ENCODE results near the gene MYBPHL. TPM values are rescaled to one million over a fixed set of nuclear protein-coding genes. Genes with fewer than 3 reads are reported as not detected.

The MYBPHL gene
- total and polyA plus RNA-seq, 2 of the 13 experiments (the other 11 are each of a cell fraction or from before 2014, with no cell fraction given) = 3.7 to 3.8 TPM

DNA sequence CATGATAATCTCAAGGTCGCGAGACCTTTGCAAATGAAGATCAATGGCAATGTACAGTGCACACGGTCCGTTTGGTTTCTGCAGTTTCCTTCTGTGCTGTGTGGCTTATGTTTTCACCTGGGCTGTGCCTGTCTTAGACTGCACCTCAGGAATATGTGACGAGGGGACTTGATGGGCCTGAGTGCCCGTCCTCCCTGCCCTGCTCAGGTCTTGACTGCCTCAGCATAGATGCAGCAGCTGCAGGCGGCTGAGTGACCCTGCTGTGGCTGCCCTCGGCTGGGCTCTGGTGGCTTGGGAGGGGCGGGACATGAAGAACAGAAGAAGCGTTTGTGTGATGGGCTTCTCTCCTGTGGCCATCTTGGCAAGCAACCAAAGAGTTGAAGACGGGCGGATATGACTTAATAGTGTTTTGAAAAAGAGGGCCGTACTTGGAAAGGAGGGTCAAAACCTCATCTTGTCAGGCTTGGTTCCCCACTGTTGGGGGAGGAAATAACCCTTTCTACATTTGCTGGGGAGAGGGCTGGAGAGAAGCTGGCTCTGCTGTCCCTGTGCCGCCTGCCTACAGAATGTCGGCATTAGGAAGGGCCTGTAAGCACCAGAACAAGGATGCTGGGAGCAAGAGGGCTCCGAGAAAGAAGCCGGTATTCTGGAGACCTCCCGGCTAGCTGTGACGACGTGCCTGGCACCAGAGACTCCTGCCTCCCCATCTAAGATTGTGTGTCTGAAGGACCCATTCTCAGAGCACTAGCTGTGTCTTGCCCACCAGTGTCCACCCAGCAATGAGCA, 7.1 kb downstream of the MYBPHL start (continued):
- TF ChIP-seq, protein P1, sequence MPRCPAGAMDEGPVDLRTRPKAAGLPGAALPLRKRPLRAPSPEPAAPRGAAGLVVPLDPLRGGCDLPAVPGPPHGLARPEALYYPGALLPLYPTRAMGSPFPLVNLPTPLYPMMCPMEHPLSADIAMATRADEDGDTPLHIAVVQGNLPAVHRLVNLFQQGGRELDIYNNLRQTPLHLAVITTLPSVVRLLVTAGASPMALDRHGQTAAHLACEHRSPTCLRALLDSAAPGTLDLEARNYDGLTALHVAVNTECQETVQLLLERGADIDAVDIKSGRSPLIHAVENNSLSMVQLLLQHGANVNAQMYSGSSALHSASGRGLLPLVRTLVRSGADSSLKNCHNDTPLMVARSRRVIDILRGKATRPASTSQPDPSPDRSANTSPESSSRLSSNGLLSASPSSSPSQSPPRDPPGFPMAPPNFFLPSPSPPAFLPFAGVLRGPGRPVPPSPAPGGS (CRISPR knock-in tag; IDR thresholded peaks at IDR 0.05) = 0 out of 2 replicates have a peak, but pooled peaks have one; percentile 30
- TF ChIP-seq RFXAP (CRISPR knock-in tag; IDR thresholded peaks at IDR 0.05; ENCODE audit: borderline replicate concordance) (no peak), MXD4 (CRISPR knock-in tag; IDR thresholded peaks at IDR 0.05) (no peak), ZNF33B (CRISPR knock-in tag; IDR thresholded peaks at IDR 0.05) (no peak), MEIS1 (CRISPR knock-in tag; IDR thresholded peaks at IDR 0.05; ENCODE audit: borderline replicate concordance) (no peak), PHB2 (IDR thresholded peaks at IDR 0.05; ENCODE audit: partially characterized antibody) (no peak), KDM2A (CRISPR knock-in tag; IDR thresholded peaks at IDR 0.05; ENCODE audit: borderline replicate concordance, low read depth) (peak; percentile 33; the same call in 1 of the 2 replicates), ZNF510 (CRISPR knock-in tag; IDR thresholded peaks at IDR 0.05; ENCODE audit: low read depth) (no peak), JARID2 (CRISPR knock-in tag; IDR thresholded peaks at IDR 0.05; ENCODE audit: insufficient replicate concordance) (no peak), CCAR2 (optimal IDR thresholded peaks at IDR 0.05; ENCODE audit: low read depth, low read length) (no peak), ZFP36L2 (CRISPR knock-in tag; IDR thresholded peaks at IDR 0.05) (no peak), ZNF34 (CRISPR knock-in tag; IDR thresholded peaks at IDR 0.05; ENCODE audit: borderline replicate concordance) (no peak), SETDB1 (CRISPR knock-in tag; IDR thresholded peaks at IDR 0.05; ENCODE audit: borderline replicate concordance) (no peak), SCMH1 (CRISPR knock-in tag; IDR thresholded peaks at IDR 0.05; ENCODE audit: borderline replicate concordance) (no peak), ZNF557 (CRISPR knock-in tag; IDR thresholded peaks at IDR 0.05) (no peak), LCORL (IDR thresholded peaks at IDR 0.05) (no peak), LCORL (CRISPR knock-in tag; IDR thresholded peaks at IDR 0.05) (no peak; the same call in 1 of the 2 replicates), NRL (CRISPR knock-in tag; IDR thresholded peaks at IDR 0.05; ENCODE audit: borderline replicate concordance) (no peak), BRCA1 (CRISPR knock-in tag; IDR thresholded peaks at IDR 0.05) (no peak)
- TF ChIP-seq, protein P2, sequence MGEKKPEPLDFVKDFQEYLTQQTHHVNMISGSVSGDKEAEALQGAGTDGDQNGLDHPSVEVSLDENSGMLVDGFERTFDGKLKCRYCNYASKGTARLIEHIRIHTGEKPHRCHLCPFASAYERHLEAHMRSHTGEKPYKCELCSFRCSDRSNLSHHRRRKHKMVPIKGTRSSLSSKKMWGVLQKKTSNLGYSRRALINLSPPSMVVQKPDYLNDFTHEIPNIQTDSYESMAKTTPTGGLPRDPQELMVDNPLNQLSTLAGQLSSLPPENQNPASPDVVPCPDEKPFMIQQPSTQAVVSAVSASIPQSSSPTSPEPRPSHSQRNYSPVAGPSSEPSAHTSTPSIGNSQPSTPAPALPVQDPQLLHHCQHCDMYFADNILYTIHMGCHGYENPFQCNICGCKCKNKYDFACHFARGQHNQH (CRISPR knock-in tag; IDR thresholded peaks at IDR 0.05) = peak; percentile 12; the same call in 1 of the 2 replicates
- TF ChIP-seq, protein P3, sequence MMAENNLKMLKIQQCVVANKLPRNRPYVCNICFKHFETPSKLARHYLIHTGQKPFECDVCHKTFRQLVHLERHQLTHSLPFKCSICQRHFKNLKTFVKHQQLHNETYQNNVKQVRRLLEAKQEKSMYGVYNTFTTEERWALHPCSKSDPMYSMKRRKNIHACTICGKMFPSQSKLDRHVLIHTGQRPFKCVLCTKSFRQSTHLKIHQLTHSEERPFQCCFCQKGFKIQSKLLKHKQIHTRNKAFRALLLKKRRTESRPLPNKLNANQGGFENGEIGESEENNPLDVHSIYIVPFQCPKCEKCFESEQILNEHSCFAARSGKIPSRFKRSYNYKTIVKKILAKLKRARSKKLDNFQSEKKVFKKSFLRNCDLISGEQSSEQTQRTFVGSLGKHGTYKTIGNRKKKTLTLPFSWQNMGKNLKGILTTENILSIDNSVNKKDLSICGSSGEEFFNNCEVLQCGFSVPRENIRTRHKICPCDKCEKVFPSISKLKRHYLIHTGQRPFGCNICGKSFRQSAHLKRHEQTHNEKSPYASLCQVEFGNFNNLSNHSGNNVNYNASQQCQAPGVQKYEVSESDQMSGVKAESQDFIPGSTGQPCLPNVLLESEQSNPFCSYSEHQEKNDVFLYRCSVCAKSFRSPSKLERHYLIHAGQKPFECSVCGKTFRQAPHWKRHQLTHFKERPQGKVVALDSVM (CRISPR knock-in tag; IDR thresholded peaks at IDR 0.05) = no peak
- TF ChIP-seq, protein P4, sequence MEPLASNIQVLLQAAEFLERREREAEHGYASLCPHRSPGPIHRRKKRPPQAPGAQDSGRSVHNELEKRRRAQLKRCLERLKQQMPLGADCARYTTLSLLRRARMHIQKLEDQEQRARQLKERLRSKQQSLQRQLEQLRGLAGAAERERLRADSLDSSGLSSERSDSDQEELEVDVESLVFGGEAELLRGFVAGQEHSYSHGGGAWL (CRISPR knock-in tag; IDR thresholded peaks at IDR 0.05) = no peak
- TF ChIP-seq, protein P5, sequence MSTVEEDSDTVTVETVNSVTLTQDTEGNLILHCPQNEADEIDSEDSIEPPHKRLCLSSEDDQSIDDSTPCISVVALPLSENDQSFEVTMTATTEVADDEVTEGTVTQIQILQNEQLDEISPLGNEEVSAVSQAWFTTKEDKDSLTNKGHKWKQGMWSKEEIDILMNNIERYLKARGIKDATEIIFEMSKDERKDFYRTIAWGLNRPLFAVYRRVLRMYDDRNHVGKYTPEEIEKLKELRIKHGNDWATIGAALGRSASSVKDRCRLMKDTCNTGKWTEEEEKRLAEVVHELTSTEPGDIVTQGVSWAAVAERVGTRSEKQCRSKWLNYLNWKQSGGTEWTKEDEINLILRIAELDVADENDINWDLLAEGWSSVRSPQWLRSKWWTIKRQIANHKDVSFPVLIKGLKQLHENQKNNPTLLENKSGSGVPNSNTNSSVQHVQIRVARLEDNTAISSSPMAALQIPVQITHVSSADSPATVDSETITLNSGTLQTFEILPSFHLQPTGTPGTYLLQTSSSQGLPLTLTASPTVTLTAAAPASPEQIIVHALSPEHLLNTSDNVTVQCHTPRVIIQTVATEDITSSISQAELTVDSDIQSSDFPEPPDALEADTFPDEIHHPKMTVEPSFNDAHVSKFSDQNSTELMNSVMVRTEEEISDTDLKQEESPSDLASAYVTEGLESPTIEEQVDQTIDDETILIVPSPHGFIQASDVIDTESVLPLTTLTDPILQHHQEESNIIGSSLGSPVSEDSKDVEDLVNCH (CRISPR knock-in tag; IDR thresholded peaks at IDR 0.05) = no peak
